Measurements from ENCODE around the gene ANTXRL.
A peak's percentile ranks its signal among the peaks of the same experiment; 100 is the strongest.

Gene ANTXRL

DNA sequence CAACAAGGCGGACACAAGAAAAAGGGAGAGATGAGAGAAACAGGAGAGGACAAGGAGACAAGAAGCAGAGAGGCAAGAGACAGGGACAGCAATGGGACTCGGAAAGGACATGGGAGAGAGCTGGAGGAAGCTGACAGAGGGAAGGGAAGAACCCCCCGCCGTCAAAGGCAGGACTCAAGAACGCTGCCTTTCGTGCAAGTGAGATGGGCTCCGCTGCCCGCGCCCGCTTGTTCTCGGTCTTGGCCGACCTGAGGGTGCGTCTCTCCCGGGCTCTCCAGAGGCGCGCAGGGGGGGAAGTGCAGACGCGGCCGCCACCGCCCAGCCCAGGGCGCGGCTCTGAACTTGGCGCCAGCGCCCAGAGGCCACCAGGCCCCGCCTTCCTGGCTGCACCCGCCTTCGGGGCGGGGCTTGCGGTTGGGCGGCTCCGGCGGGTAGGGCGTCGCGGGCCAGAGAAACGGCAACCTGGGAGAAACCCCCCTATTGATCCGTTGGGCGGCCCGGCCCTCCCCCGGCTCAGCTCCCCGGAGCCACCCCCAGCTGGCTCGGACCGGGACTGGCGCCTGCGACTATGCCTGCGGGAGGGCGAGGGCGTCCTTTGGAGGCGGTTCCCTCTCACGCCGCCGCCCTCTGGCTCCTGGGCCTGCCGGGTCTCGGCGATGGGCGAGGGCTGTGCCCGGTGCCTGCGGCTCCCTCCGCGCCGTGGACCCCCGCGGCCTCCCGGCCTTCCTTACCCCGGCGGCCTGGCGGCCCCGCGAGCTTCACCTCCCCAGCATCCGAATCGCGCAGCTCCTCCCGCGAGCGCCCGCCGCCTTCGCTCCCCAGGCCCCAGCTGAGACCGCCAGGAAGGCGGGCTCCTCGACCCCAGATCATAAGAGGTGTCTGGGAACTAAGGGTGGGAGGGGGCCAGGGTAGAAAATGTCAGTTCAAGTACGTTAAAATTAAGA is 2.2 kb upstream of the ANTXRL start:
- peak overlapping the region; percentile 65 for H3K4me3 ChIP-seq (replicated peaks; ENCODE audit: low read depth, low read length)
- no peaks in the 10 kb centered on the region; the same call in 1 of the 2 replicates for H3K27me3 ChIP-seq (replicated peaks; ENCODE audit: control insufficient read depth, insufficient read depth, low read length)
- peak; percentile 78 for DNase-seq (ENCODE audit: extremely low read depth, insufficient read length)
- TF ChIP-seq, protein P1, sequence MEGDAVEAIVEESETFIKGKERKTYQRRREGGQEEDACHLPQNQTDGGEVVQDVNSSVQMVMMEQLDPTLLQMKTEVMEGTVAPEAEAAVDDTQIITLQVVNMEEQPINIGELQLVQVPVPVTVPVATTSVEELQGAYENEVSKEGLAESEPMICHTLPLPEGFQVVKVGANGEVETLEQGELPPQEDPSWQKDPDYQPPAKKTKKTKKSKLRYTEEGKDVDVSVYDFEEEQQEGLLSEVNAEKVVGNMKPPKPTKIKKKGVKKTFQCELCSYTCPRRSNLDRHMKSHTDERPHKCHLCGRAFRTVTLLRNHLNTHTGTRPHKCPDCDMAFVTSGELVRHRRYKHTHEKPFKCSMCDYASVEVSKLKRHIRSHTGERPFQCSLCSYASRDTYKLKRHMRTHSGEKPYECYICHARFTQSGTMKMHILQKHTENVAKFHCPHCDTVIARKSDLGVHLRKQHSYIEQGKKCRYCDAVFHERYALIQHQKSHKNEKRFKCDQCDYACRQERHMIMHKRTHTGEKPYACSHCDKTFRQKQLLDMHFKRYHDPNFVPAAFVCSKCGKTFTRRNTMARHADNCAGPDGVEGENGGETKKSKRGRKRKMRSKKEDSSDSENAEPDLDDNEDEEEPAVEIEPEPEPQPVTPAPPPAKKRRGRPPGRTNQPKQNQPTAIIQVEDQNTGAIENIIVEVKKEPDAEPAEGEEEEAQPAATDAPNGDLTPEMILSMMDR (IDR thresholded peaks at IDR 0.05; ENCODE audit: insufficient read depth, low read length, poor library complexity, severe bottlenecking), result no peak
- H3K36me3 ChIP-seq (ENCODE audit: control insufficient read depth, insufficient read depth, low read length), result no peaks in the 10 kb centered on the region

DNA sequence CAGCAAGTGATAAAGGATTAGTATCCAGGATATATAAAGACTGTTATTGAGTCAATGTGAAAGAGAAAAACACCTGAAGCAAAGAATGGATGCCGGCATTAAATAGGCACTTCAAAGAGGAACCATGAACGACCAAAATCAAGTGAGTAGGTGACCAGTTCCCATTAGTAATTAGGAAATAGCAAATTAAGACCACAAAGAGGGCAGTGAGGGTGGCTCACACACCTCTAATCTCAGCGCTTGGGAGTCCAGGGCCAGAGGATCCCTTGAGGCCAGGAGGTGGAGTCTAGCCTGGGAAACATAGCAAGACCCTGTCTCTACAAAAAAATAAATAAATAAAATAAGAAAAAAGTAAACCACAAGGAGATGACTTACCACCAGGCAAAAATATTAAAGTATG is 1.5 kb upstream of the ANTXRL start:
- Histone ChIP-seq H3K36me3 (ENCODE audit: control insufficient read depth, insufficient read depth, low read length) (no peaks in the 10 kb centered on the region), H3K27me3 (replicated peaks; ENCODE audit: control insufficient read depth, insufficient read depth, low read length) (no peaks in the 10 kb centered on the region; the same call in 1 of the 2 replicates), H3K4me3 (replicated peaks; ENCODE audit: low read depth, low read length) (no peak overlapping the region; the same call in 1 of the 2 replicates)
- TF ChIP-seq, protein P1 (IDR thresholded peaks at IDR 0.05; ENCODE audit: insufficient read depth, low read length, poor library complexity, severe bottlenecking), result no peak
- no peak for DNase-seq (ENCODE audit: extremely low read depth, insufficient read length)

DNA sequence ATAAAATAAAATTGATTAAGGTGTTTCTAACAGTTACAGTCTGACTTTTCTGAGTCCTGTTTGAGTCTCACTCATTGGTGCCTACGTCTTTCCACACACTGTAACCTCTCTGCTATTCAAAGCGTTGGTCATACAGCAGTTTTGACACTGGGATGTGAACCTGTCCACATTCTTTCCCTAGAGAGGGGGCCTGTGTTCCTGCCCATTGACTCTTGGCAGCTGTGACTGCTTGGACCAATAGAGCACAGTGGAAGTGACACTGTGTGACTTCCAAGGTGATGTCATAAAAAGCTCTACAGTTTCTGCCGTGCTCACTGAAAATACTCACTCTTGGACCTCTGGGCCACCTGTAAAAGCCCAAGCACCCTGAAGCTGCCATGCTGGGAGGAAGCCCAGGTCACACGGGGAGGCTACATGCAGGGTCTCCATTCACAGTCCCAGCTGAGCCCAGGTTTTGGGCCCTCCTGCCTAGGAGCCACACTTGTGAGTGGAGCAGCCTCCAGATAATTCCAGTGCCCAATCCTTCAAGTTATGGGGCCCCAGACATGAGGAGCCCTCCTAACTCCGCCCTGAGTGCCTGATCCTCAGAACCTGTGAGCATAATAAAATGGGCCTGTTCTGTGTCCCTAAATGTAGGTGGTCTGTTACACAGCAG is 704 bp upstream of the ANTXRL start:
- Histone ChIP-seq H3K27me3 (replicated peaks; ENCODE audit: control insufficient read depth, insufficient read depth, low read length) (no peaks in the 10 kb centered on the region; the same call in 1 of the 2 replicates), H3K36me3 (ENCODE audit: control insufficient read depth, insufficient read depth, low read length) (no peaks in the 10 kb centered on the region), H3K4me3 (replicated peaks; ENCODE audit: low read depth, low read length) (no peak overlapping the region)
- TF ChIP-seq, protein P1 (IDR thresholded peaks at IDR 0.05; ENCODE audit: insufficient read depth, low read length, poor library complexity, severe bottlenecking), result no peak
- no peak for DNase-seq (ENCODE audit: extremely low read depth, insufficient read length)

DNA sequence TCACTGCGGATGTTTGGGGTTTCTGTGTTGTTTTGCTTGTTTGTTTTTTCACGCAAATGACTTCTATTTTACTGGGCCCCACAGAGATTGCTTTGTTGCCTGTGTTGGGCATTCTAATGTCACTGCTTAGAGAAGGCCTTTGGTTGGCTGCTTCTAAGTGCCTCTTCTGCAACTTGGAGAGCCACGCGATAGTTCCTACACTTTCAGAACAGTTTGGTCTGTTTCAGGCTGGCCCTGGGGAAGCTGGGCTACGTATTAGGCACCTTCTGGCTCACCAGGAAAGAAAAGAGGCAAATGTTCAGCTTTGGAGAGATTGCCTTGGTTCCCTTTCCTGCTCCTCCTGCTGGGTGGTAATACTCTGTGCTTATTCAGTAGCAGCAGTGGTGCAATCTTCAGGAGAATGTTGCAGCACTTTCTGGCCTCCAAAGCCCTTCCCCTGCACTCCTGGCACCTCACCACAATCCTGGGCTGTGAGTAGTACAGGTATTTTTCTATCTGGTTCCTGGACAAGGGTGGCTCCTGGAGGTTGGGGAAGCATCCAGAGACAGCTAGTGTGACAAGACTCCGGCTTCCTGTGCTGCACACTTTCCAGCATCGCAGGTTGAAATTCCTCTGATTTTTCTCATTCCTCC is 1.2 kb downstream of the ANTXRL start:
- Histone ChIP-seq H3K36me3 (ENCODE audit: control insufficient read depth, insufficient read depth, low read length) (no peaks in the 10 kb centered on the region), H3K4me3 (replicated peaks; ENCODE audit: low read depth, low read length) (no peak overlapping the region), H3K27me3 (replicated peaks; ENCODE audit: control insufficient read depth, insufficient read depth, low read length) (no peaks in the 10 kb centered on the region; the same call in none of the 2 replicates)
- no peak for DNase-seq (ENCODE audit: extremely low read depth, insufficient read length)
- TF ChIP-seq, protein P1 (IDR thresholded peaks at IDR 0.05; ENCODE audit: insufficient read depth, low read length, poor library complexity, severe bottlenecking), result no peak

DNA sequence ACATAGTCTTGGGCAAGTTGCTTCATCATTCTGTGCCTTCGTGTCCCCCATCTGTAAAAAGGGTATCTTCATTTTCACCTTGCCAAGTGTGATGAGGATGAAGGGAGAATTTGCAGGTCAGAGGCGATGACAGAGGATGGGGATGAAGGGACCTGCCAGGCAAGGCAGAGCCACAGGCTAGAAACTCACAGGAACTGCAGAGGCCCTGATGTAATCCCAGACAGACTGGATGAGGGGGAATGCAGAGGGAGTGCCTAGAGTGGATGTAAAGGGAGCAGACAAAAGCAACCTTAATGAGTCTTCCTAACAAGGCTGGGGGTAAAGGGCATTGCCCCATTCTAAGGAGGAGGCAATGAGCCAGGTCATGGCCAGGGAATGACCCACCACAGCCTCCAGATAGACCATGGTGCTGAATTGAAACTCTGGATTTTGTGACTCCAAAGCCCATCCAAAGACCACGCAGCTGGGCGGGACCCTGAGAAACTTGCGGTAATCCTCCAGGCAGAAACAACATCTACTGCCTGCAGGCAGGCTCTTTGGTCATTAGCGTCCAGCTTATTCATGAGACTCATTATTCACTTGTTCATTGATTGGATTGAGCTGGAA is 1.9 kb downstream of the ANTXRL start:
- TF ChIP-seq, protein P1 (IDR thresholded peaks at IDR 0.05; ENCODE audit: insufficient read depth, low read length, poor library complexity, severe bottlenecking), result no peak
- Histone ChIP-seq H3K4me3 (replicated peaks; ENCODE audit: low read depth, low read length) (no peak overlapping the region), H3K36me3 (ENCODE audit: control insufficient read depth, insufficient read depth, low read length) (no peaks in the 10 kb centered on the region), H3K27me3 (replicated peaks; ENCODE audit: control insufficient read depth, insufficient read depth, low read length) (no peaks in the 10 kb centered on the region; the same call in none of the 2 replicates)
- no peak for DNase-seq (ENCODE audit: extremely low read depth, insufficient read length)

Data from GM06990 (cell line).